ENCODE results near the gene LAMB4.

DNA sequence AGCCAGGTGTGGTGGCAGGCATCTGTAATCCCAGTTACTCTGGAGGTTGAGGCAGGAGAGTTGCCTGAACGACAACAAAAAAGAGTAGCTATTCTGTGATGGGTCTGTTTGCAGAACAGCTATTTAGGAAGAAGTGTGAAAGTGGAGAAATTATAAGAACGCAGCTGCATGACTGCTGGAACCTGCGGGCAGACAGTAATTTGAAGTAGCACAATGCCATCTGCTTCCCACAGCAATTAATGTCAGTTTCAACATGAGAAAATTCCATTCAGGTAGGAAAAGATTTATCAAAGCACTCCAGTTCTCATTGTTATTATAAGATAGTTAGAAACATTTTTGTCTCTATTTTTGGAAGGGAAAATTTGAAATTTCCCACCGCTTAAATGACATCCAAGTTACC, 148.7 kb downstream of the LAMB4 start:
- TF ChIP-seq, protein P1, sequence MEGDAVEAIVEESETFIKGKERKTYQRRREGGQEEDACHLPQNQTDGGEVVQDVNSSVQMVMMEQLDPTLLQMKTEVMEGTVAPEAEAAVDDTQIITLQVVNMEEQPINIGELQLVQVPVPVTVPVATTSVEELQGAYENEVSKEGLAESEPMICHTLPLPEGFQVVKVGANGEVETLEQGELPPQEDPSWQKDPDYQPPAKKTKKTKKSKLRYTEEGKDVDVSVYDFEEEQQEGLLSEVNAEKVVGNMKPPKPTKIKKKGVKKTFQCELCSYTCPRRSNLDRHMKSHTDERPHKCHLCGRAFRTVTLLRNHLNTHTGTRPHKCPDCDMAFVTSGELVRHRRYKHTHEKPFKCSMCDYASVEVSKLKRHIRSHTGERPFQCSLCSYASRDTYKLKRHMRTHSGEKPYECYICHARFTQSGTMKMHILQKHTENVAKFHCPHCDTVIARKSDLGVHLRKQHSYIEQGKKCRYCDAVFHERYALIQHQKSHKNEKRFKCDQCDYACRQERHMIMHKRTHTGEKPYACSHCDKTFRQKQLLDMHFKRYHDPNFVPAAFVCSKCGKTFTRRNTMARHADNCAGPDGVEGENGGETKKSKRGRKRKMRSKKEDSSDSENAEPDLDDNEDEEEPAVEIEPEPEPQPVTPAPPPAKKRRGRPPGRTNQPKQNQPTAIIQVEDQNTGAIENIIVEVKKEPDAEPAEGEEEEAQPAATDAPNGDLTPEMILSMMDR (IDR thresholded peaks at IDR 0.05 in 8 of 11, conservative IDR thresholded peaks at IDR 0.05 in 3 of 11) = no peak
- TF ChIP-seq POLR2A (IDR thresholded peaks at IDR 0.05) = no peak
- no peak for TF ChIP-seq POLR2AphosphoS5 (IDR thresholded peaks at IDR 0.05)
